ENCODE results near the gene RASGRF2. TPM values are rescaled to one million over a fixed set of nuclear protein-coding genes. Genes with fewer than 3 reads are reported as not detected.

The RASGRF2 gene
- total RNA-seq, 1 donor from 2014 or later = 0.05 TPM

DNA sequence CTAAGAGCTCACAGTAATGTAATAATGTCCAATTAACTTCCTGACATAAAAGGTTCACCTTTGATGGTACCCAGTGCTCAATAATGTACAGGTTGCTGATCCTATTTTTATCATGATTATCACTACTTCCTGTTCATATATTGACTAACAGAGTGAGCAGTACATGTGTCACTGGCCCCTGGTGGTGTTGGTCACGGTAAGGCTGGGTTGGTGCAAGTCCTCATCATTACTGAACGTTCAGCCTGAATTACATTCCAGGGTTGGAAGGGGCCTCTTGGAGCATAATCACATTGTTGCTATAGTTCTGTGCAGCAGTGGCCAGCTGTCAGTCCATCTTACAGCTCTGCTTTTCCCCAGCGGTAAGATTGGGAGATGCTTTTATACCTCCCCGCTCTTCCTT is 248.7 kb downstream of the RASGRF2 start:
- DNase-seq (ENCODE audit: extremely low spot score, unreplicated experiment) = no peak
- H3K9me3 Mint-ChIP-seq (ENCODE audit: unreplicated experiment) = no peaks in the 10 kb centered on the region
- TF ChIP-seq, protein P1, sequence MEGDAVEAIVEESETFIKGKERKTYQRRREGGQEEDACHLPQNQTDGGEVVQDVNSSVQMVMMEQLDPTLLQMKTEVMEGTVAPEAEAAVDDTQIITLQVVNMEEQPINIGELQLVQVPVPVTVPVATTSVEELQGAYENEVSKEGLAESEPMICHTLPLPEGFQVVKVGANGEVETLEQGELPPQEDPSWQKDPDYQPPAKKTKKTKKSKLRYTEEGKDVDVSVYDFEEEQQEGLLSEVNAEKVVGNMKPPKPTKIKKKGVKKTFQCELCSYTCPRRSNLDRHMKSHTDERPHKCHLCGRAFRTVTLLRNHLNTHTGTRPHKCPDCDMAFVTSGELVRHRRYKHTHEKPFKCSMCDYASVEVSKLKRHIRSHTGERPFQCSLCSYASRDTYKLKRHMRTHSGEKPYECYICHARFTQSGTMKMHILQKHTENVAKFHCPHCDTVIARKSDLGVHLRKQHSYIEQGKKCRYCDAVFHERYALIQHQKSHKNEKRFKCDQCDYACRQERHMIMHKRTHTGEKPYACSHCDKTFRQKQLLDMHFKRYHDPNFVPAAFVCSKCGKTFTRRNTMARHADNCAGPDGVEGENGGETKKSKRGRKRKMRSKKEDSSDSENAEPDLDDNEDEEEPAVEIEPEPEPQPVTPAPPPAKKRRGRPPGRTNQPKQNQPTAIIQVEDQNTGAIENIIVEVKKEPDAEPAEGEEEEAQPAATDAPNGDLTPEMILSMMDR (IDR thresholded peaks at IDR 0.05) = no peak
- no peak overlapping the region for H3K4me3 Mint-ChIP-seq (ENCODE audit: unreplicated experiment)
- no peaks in the 10 kb centered on the region for H3K36me3 Mint-ChIP-seq (ENCODE audit: unreplicated experiment)
- H3K4me1 Mint-ChIP-seq (ENCODE audit: unreplicated experiment) = no peaks in the 10 kb centered on the region
- no peak overlapping the region for H3K27ac Mint-ChIP-seq (ENCODE audit: unreplicated experiment)
- H3K27me3 Mint-ChIP-seq (ENCODE audit: unreplicated experiment) = peaks cover 10% of the 10 kb centered on the region

DNA sequence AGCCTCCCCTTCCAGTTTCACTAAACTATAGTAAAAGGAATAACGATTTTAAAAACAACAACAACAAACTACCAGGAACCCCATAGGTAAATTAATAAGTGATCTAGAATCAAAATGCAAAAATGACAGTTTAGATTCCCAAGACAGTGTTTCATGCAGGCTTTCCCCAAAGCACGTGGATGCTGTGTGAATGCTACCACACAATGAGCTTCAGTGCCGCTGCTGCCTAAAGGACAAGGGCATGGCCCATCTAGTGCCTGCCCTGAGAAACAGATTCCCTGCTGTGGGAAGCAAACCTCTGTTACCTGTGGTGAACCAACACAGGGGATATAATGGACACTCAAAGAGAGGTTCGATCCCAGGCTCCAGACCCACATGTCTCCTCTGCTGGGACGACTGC is 249.2 kb downstream of the RASGRF2 start:
- no peak for DNase-seq (ENCODE audit: extremely low spot score, unreplicated experiment)
- TF ChIP-seq, protein P1 (IDR thresholded peaks at IDR 0.05) = no peak
- no peaks in the 10 kb centered on the region for H3K9me3 Mint-ChIP-seq (ENCODE audit: unreplicated experiment)
- H3K27ac Mint-ChIP-seq (ENCODE audit: unreplicated experiment) = no peak overlapping the region
- no peaks in the 10 kb centered on the region for H3K36me3 Mint-ChIP-seq (ENCODE audit: unreplicated experiment)
- no peaks in the 10 kb centered on the region for H3K4me1 Mint-ChIP-seq (ENCODE audit: unreplicated experiment)
- peaks cover 9% of the 10 kb centered on the region for H3K27me3 Mint-ChIP-seq (ENCODE audit: unreplicated experiment)
- no peak overlapping the region for H3K4me3 Mint-ChIP-seq (ENCODE audit: unreplicated experiment)

- Mint-ChIP-seq H3K9me3 (ENCODE audit: unreplicated experiment) (no peaks in the 10 kb centered on the region), H3K4me3 (ENCODE audit: unreplicated experiment) (no peak overlapping the region), H3K27ac (ENCODE audit: unreplicated experiment) (no peak overlapping the region), H3K36me3 (ENCODE audit: unreplicated experiment) (no peaks in the 10 kb centered on the region), H3K27me3 (ENCODE audit: unreplicated experiment) (peaks cover 4% of the 10 kb centered on the region), H3K4me1 (ENCODE audit: unreplicated experiment) (no peaks in the 10 kb centered on the region)
- no peak for DNase-seq (ENCODE audit: extremely low spot score, unreplicated experiment)
- TF ChIP-seq, protein P1 (IDR thresholded peaks at IDR 0.05) = no peak
Measured at GRCh38 chr5:81209869-81210493, 249.8 kb downstream of the RASGRF2 start.

DNA sequence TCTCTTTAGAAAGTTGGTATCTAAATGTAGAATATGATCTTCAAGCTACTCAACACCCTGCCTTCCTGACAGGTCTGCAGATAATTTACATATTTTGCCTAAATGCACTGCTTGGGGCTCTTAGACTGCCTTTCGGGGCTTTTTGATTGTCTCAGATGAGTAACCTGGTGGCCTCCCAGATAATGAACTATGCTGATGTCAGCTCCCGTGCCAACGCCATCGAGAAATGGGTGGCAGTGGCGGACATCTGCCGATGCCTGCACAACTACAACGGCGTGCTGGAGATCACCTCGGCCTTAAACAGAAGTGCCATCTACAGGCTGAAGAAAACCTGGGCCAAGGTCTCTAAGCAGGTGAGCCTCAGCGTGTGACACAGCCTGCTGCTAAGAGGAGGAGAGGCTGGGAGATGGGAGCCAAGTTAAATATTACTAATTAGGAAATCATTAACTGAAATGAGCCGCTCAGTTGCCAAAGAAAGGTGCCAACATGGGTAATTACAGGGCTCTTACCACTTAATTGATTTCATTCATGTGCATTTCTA is 252.1 kb downstream of the RASGRF2 start:
- TF ChIP-seq, protein P1 (IDR thresholded peaks at IDR 0.05) = no peak
- no peak overlapping the region for H3K27ac Mint-ChIP-seq (ENCODE audit: unreplicated experiment)
- no peaks in the 10 kb centered on the region for H3K27me3 Mint-ChIP-seq (ENCODE audit: unreplicated experiment)
- H3K36me3 Mint-ChIP-seq (ENCODE audit: unreplicated experiment) = no peaks in the 10 kb centered on the region
- DNase-seq (ENCODE audit: extremely low spot score, unreplicated experiment) = no peak
- H3K4me1 Mint-ChIP-seq (ENCODE audit: unreplicated experiment) = no peaks in the 10 kb centered on the region
- no peaks in the 10 kb centered on the region for H3K9me3 Mint-ChIP-seq (ENCODE audit: unreplicated experiment)
- no peak overlapping the region for H3K4me3 Mint-ChIP-seq (ENCODE audit: unreplicated experiment)

DNA sequence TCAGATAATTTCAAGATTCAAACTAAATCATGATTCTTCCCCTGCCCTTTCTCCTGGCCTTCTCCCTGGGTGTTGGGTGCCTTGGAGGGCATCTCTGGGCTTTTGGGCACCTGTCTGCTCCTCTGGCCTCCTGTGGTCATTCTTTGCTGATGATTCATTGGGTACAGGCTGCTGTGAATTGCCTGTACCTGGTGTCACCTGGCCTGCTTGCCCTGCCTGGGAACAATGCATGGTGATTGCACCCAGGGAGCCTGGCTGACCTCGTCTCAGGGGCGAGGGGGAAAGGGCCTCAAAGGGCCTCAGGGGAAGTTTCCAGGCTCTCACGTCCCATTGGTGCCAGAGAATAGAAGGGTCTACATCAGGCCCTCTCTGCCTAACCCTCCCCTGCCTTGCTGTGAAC is 252.9 kb downstream of the RASGRF2 start:
- TF ChIP-seq, protein P1 (IDR thresholded peaks at IDR 0.05) = no peak
- DNase-seq (ENCODE audit: extremely low spot score, unreplicated experiment) = no peak
- Mint-ChIP-seq H3K27me3 (ENCODE audit: unreplicated experiment) (no peaks in the 10 kb centered on the region), H3K36me3 (ENCODE audit: unreplicated experiment) (no peaks in the 10 kb centered on the region), H3K27ac (ENCODE audit: unreplicated experiment) (no peak overlapping the region), H3K4me1 (ENCODE audit: unreplicated experiment) (no peaks in the 10 kb centered on the region), H3K4me3 (ENCODE audit: unreplicated experiment) (no peak overlapping the region), H3K9me3 (ENCODE audit: unreplicated experiment) (no peaks in the 10 kb centered on the region)

Measured in osteocyte (in vitro differentiated cells).